ENCODE measurements around the gene PRPF40A. TPM values are rescaled to one million over a fixed set of nuclear protein-coding genes. Genes with fewer than 3 reads are reported as not detected.

PRPF40A gene
- total and polyA plus RNA-seq, 2 of the 8 experiments (the other 6 are each of a cell fraction or from before 2014, with no cell fraction given), result 85.5 to 176 TPM

GRCh38 chr2:152674334-152674733 lies 42.9 kb downstream of the PRPF40A start:
- Histone ChIP-seq H2BK5ac (ENCODE audit: low read depth, low read length) (no peak overlapping the region), H3K79me2 (ENCODE audit: control insufficient read depth in 1 of 2, insufficient read depth in 2 of 2, low read length in 2 of 2) (no peaks in the 10 kb centered on the region), H3K27ac (ENCODE audit: low read depth, low read length) (no peak overlapping the region), H3K14ac (ENCODE audit: insufficient read length) (no peak overlapping the region), H3K36me3 (ENCODE audit: control insufficient read depth in 2 of 4, insufficient read depth in 4 of 4, low read length in 3 of 4) (peaks cover 12 to 98% (median 61%) of the 10 kb centered on the region in 4 experiments), H3K9me3 (ENCODE audit: insufficient read depth in 2 of 2, low read depth in 1 of 2, low read length in 1 of 2) (no peaks in the 10 kb centered on the region), H3K4ac (replicated peaks; ENCODE audit: insufficient read length, low read depth, low read length) (no peak overlapping the region), H4K20me1 (replicated peaks in 1 of 2; ENCODE audit: control insufficient read depth in 1 of 2, insufficient read depth in 2 of 2, low read length in 2 of 2) (peaks cover 0 to 2% of the 10 kb centered on the region in 2 experiments), H3K23me2 (ENCODE audit: low read depth, low read length) (no peaks in the 10 kb centered on the region), H3K18ac (ENCODE audit: extremely low read depth, low read length) (no peak overlapping the region), H3K56ac (replicated peaks; ENCODE audit: insufficient read length, low read depth, low read length) (no peak overlapping the region), H2BK20ac (ENCODE audit: low read length) (no peak overlapping the region), H3K9ac (replicated peaks in 1 of 4; ENCODE audit: extremely low read depth in 1 of 4, low read depth in 3 of 4, low read length in 3 of 4) (no peak overlapping the region), H4K8ac (ENCODE audit: extremely low read depth, insufficient read depth, low read length) (no peak overlapping the region), H3K4me1 (replicated peaks in 1 of 4; ENCODE audit: control insufficient read depth in 3 of 4, insufficient read depth in 4 of 4, low read length in 3 of 4) (no peaks in the 10 kb centered on the region), H2BK15ac (ENCODE audit: low read length) (no peak overlapping the region), H3K79me1 (ENCODE audit: low read depth, low read length) (no peaks in the 10 kb centered on the region), H2AFZ (ENCODE audit: low read length) (no peak overlapping the region), H4K5ac (ENCODE audit: insufficient read length, low read depth, low read length) (no peak overlapping the region), H3K4me2 (ENCODE audit: insufficient read depth in 1 of 2, low read depth in 2 of 2, low read length in 2 of 2) (no peak overlapping the region), H4K91ac (replicated peaks; ENCODE audit: insufficient read length, low read length) (no peak overlapping the region), H2BK12ac (ENCODE audit: low read depth, low read length) (no peak overlapping the region), H3K4me3 (ENCODE audit: extremely low read depth in 1 of 4, insufficient read depth in 2 of 4, low read depth in 3 of 4, low read length in 4 of 4) (no peak overlapping the region), H3K23ac (ENCODE audit: insufficient read length) (no peak overlapping the region), H2BK120ac (replicated peaks; ENCODE audit: low read depth, low read length) (no peak overlapping the region), H3K27me3 (replicated peaks in 1 of 4; ENCODE audit: control insufficient read depth in 3 of 4, extremely low read depth in 1 of 4, insufficient read depth in 3 of 4, low read length in 3 of 4) (no peaks in the 10 kb centered on the region), H2AK5ac (ENCODE audit: low read depth, low read length) (no peak overlapping the region)
- TF ChIP-seq TAF1 (IDR thresholded peaks at IDR 0.05; ENCODE audit: low read depth, low read length) (no peak), HDAC2 (IDR thresholded peaks at IDR 0.05; ENCODE audit: borderline replicate concordance in 1 of 2, low read depth in 2 of 2, low read length in 2 of 2) (no peak), BACH1 (IDR thresholded peaks at IDR 0.05; ENCODE audit: low read length) (no peak), TBP (IDR thresholded peaks at IDR 0.05; ENCODE audit: low read depth, low read length) (no peak), KDM4A (IDR thresholded peaks at IDR 0.05; ENCODE audit: low read depth, low read length, severe bottlenecking) (no peak), TCF12 (IDR thresholded peaks at IDR 0.05; ENCODE audit: low read depth, low read length) (no peak), NRF1 (IDR thresholded peaks at IDR 0.05; ENCODE audit: low read depth, low read length) (no peak), SIRT6 (IDR thresholded peaks at IDR 0.05; ENCODE audit: low read length) (no peak), SRF (IDR thresholded peaks at IDR 0.05; ENCODE audit: low read depth, low read length) (no peak), RAD21 (IDR thresholded peaks at IDR 0.05 in 1 of 2, conservative IDR thresholded peaks at IDR 0.05 in 1 of 2; ENCODE audit: low read depth in 2 of 2, low read length in 2 of 2) (no peak), NANOG (IDR thresholded peaks at IDR 0.05; ENCODE audit: insufficient read depth, low read depth, low read length, poor library complexity, severe bottlenecking) (no peak), RNF2 (IDR thresholded peaks at IDR 0.05; ENCODE audit: borderline replicate concordance, low read depth, low read length, missing control alignments, poor library complexity, severe bottlenecking) (no peak), POLR2AphosphoS5 (IDR thresholded peaks at IDR 0.05; ENCODE audit: low read depth, low read length) (no peak), SP2 (IDR thresholded peaks at IDR 0.05; ENCODE audit: low read length) (no peak)
- CTCF ChIA-PET (ENCODE audit: partially characterized antibody), result interaction anchor here (0.9 to 1.0 kb wide), 2 partner anchors 26 to 27 kb away, joined by 3 to 6 read pairs; no protein-coding TSS in a partner anchor
- FAIRE-seq, result no peak
- WGBS, 2 experiments (ENCODE audit: extremely low coverage in 1 of 2, insufficient coverage in 1 of 2, insufficient read length in 1 of 2, insufficient replicate concordance in 2 of 2, low coverage in 1 of 2, low lambda C conversion rate in 2 of 2, missing lambda C conversion rate in 1 of 2), result 76% methylated on average over 4 of the region's 4 CpGs; no CpG with 5 or more reads in 1 of the 2 experiments
- POLR2A ChIA-PET (ENCODE audit: partially characterized antibody), result no interaction called here
- DNase-seq (ENCODE audit: low read depth in 1 of 2, low spot score in 2 of 2), result no peak

Data from H1 (cell line).